PC-3 (cell line): ENCODE measurements around the gene MIEN1. TPM values are rescaled to one million over a fixed set of nuclear protein-coding genes. Genes with fewer than 3 reads are reported as not detected.

Experiments used
- ATAC-seq: fragments of 200-7000 bp; cut with Tn5 transposase; 2 replicates; pipeline ENCODE4 v1.9.1; 2020; ENCODE audit warnings: mild to moderate bottlenecking, moderate library complexity
- BruUV-seq: library from RNA; stranded (reverse); fragments of 400-500 nt; replicated peaks from 2 replicates; lab custom pipeline; 2021; lab: Mats Ljungman, UMichigan
- CTCF ChIA-PET: fragments of 300-600 bp; sonication (Branson Sonifier 250); formaldehyde crosslinking; loops from one replicate; lab custom pipeline; 2022; ENCODE audit warnings: antibody characterized with exemption; lab: Charles Lee
- POLR2A ChIA-PET: fragments of 300-600 bp; sonication (Branson Sonifier 250); formaldehyde crosslinking; loops from one replicate; lab custom pipeline; 2022; ENCODE audit warnings: antibody characterized with exemption; ENCODE audit not compliant: unreplicated experiment; lab: Charles Lee
- DNase-seq: peaks from one replicate; pipeline ENCODE4 v3.0.0-alpha.2; 2015
- H2AFZ ChIP-seq: fragments of 300-600 bp; sonication (generic); 2 replicates; pipeline ENCODE4 v1.6.0; 2016; ENCODE audit warnings: antibody characterized with exemption, low read length
- H3F3A ChIP-seq: fragments of 300-600 bp; sonication (generic); one replicate; pipeline ENCODE4 v1.6.0; 2017; ENCODE audit warnings: antibody characterized with exemption, low read length, control low read depth, mild to moderate bottlenecking; ENCODE audit not compliant: unreplicated experiment
- H3K27ac ChIP-seq: fragments of 300-600 bp; sonication (generic); 2 replicates; pipeline ENCODE4 v1.5.1; 2016; ENCODE audit warnings: mild to moderate bottlenecking, low read length
- H3K27me3 ChIP-seq: fragments of 300-600 bp; sonication (generic); 2 replicates; pipeline ENCODE4 v1.6.1; 2016; ENCODE audit warnings: low read length, mixed read lengths
- H3K36me3 ChIP-seq: fragments of 300-600 bp; sonication (generic); 2 replicates; pipeline ENCODE4 v1.6.1; 2016; ENCODE audit warnings: low read depth, mixed run types, low read length, mixed read lengths
- H3K4me1 ChIP-seq: fragments of 300-600 bp; sonication (generic); 2 replicates; pipeline ENCODE4 v1.5.1; 2016; ENCODE audit warnings: low read length; ENCODE audit not compliant: insufficient read depth
- H3K4me2 ChIP-seq: fragments of 300-600 bp; sonication (generic); 2 replicates; pipeline ENCODE4 v1.6.0; 2016; ENCODE audit warnings: low read length
- H3K4me3 ChIP-seq: fragments of 300-600 bp; sonication (generic); 2 replicates; pipeline ENCODE4 v1.5.1; 2016; ENCODE audit warnings: mild to moderate bottlenecking, low read length, mixed read lengths
- H3K79me2 ChIP-seq: fragments of 300-600 bp; sonication (generic); 2 replicates; pipeline ENCODE4 v1.6.1; 2017; ENCODE audit warnings: low read length, mixed read lengths
- H3K9ac ChIP-seq: fragments of 300-600 bp; sonication (generic); 2 replicates; pipeline ENCODE4 v1.6.0; 2016; ENCODE audit warnings: mild to moderate bottlenecking, low read length
- H3K9me2 ChIP-seq: fragments of 300-600 bp; sonication (generic); replicated peaks from 2 replicates; pipeline ENCODE4 v1.6.1; 2016; ENCODE audit warnings: mixed run types, low read length, mixed read lengths
- H3K9me3 ChIP-seq: fragments of 300-600 bp; sonication (generic); 2 replicates; pipeline ENCODE4 v1.6.1; 2016; ENCODE audit warnings: low read length, mixed read lengths
- H4K20me1 ChIP-seq: fragments of 300-600 bp; sonication (generic); 2 replicates; pipeline ENCODE4 v1.6.1; 2016; ENCODE audit warnings: low read length, mixed read lengths
- EZH2 ChIP-seq: fragments of 300-600 bp; sonication (generic); IDR thresholded peaks from one replicate; pipeline ENCODE4 v1.6.1; 2017; ENCODE audit warnings: antibody characterized with exemption, mild to moderate bottlenecking, low read length; ENCODE audit not compliant: unreplicated experiment
- EZH2phosphoT487 ChIP-seq: fragments of 300-600 bp; sonication (generic); IDR thresholded peaks from 2 replicates; pipeline ENCODE4 v1.6.1; 2018; ENCODE audit warnings: mild to moderate bottlenecking, antibody characterized with exemption, low read length, borderline replicate concordance
- intact Hi-C: fragments of 100-400 bp; cut with micrococcal nuclease; formaldehyde crosslinking; loops from 2 replicates; pipeline ENCODE4 v1.9.0; 2023
- total RNA-seq: library from RNA; depleted of rRNA; stranded (reverse); fragments of >200 nt; gene quantifications from 2 replicates; pipeline ENCODE4 v1.2.3, GENCODE V29; 2014
- TF ChIP-seq, protein P1 (sequence below): fragments of 300-600 bp; sonication (generic); conservative IDR thresholded peaks from 2 replicates; pipeline ENCODE4 v1.5.1; 2017; ENCODE audit warnings: antibody characterized with exemption, low read depth, mild to moderate bottlenecking, low read length

MIEN1 gene
- total RNA-seq, 1 experiment from 2014 or later = 52.0 TPM

DNA sequence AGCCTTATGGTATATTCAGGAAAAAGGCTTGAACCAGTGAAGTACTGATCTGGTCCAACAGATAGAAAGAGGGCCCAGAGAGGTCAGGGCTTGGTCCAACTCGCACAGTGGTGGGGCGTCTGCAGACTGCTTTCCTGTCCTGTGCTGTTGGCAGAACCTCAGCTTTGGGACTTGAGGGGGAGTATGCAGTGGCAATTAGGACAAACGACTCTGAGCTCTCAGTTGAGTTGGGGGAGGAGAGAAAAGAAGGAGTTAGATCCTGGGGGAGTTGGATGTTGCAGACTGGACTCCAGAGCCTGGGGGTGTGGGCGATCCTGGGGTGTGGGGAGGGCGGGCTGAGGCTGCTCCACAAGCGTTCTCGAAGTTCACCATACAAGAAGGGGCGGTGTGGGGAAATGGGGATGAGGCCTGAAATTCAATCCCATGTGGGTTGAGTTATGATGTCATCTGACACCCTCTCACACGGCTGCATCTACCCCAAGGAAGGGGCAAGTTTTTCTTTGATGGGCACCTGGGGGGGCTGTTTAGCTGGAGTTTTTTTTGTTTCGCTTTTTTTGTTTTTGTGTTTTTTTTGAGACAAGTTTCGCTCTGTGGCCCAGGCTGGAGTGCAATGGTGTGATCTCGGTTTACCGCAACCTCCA is 22.0 kb upstream of the MIEN1 start:
- H3K79me2 ChIP-seq = no peaks in the 10 kb centered on the region
- H3F3A ChIP-seq = no peaks in the 10 kb centered on the region
- no peaks in the 10 kb centered on the region for H3K27me3 ChIP-seq
- no peak overlapping the region for H2AFZ ChIP-seq
- intact Hi-C loops = loop anchor here (5.0 kb wide), 1 partner anchor 130 kb away; no protein-coding TSS in a partner anchor
- H3K4me1 ChIP-seq = peaks cover 6% of the 10 kb centered on the region; the same call in 1 of the 2 replicates
- H3K9ac ChIP-seq = no peak overlapping the region
- DNase-seq = no peak
- TF ChIP-seq, protein P1, sequence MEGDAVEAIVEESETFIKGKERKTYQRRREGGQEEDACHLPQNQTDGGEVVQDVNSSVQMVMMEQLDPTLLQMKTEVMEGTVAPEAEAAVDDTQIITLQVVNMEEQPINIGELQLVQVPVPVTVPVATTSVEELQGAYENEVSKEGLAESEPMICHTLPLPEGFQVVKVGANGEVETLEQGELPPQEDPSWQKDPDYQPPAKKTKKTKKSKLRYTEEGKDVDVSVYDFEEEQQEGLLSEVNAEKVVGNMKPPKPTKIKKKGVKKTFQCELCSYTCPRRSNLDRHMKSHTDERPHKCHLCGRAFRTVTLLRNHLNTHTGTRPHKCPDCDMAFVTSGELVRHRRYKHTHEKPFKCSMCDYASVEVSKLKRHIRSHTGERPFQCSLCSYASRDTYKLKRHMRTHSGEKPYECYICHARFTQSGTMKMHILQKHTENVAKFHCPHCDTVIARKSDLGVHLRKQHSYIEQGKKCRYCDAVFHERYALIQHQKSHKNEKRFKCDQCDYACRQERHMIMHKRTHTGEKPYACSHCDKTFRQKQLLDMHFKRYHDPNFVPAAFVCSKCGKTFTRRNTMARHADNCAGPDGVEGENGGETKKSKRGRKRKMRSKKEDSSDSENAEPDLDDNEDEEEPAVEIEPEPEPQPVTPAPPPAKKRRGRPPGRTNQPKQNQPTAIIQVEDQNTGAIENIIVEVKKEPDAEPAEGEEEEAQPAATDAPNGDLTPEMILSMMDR = no peak
- TF ChIP-seq EZH2phosphoT487 = no peak
- H3K36me3 ChIP-seq = no peaks in the 10 kb centered on the region
- CTCF ChIA-PET = interaction anchor here (0.6 kb wide), 1 partner anchor 121 kb away, joined by 3 read pairs; no protein-coding TSS in a partner anchor
- no TSS peak for BruUV-seq
- ATAC-seq = no peak
- no peaks in the 10 kb centered on the region for H4K20me1 ChIP-seq
- H3K4me3 ChIP-seq = no peak overlapping the region
- H3K4me2 ChIP-seq = no peak overlapping the region
- POLR2A ChIA-PET = no interaction called here
- H3K9me2 ChIP-seq = no peaks in the 10 kb centered on the region
- no peak overlapping the region for H3K27ac ChIP-seq
- H3K9me3 ChIP-seq = no peaks in the 10 kb centered on the region

DNA sequence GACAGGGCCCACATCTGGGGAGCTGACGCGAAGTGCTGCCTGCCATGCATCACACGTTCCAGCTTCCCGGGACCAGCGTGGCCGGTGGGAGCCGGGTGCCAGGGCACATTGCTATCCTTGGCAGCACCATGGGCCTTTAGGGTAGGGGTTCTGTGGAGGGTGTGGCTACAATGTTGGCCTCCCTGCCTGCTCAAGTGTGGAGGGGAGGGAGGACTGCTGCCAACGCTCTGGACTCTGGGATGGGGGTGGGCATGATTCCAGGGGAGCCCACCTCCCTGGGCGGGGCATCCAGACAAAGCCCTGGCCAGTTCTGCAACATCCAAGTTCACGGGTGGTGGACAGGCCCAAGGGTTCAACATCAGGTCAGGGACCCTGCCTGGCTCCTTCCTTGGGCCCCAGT is 21.3 kb upstream of the MIEN1 start:
- Histone ChIP-seq H3K79me2 (no peaks in the 10 kb centered on the region), H2AFZ (no peak overlapping the region), H3F3A (no peaks in the 10 kb centered on the region), H3K4me3 (no peak overlapping the region), H3K4me2 (no peak overlapping the region), H3K27me3 (no peaks in the 10 kb centered on the region), H3K4me1 (peaks cover 6% of the 10 kb centered on the region; the same call in 1 of the 2 replicates), H4K20me1 (no peaks in the 10 kb centered on the region), H3K36me3 (no peaks in the 10 kb centered on the region), H3K27ac (no peak overlapping the region), H3K9ac (no peak overlapping the region), H3K9me3 (no peaks in the 10 kb centered on the region), H3K9me2 (no peaks in the 10 kb centered on the region)
- ChIA-PET POLR2A (no interaction called here), CTCF (no interaction called here)
- no TSS peak for BruUV-seq
- DNase-seq = no peak
- ATAC-seq = no peak
- intact Hi-C loops = loop anchor here (5.0 kb wide), 1 partner anchor 129 kb away; no protein-coding TSS in a partner anchor
- TF ChIP-seq EZH2phosphoT487 (no peak), EZH2 (no peak)
- TF ChIP-seq, protein P1 = no peak

DNA sequence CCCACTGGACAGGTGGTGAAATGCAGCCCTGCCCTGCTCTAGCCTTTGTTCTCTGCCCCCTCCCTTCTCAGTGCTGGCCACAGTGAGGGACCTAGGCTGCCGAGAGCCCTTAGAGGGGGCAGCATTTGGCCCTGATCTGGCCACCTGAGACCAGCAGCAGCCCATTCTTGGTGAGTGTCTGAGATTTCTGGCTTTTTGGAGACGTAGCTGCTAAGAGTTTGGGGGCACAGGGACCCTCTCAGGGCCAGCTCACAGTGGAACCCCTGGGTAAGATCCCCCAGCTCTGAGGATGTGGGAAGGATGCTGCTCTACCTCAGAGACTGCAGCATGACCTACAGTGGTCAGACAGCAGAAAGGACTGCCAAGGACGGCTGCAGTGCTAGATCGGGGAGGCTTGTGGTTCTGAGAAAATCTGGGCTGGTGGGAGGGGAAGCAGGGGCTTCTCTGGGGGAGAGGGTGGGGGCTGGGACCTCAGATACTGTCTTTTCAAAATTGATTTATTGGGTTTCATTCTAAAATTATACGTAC is 20.7 kb upstream of the MIEN1 start:
- no peak for TF ChIP-seq EZH2phosphoT487
- TF ChIP-seq, protein P1 = no peak
- TF ChIP-seq EZH2 = no peak
- H3K9me2 ChIP-seq = no peaks in the 10 kb centered on the region
- H3K9ac ChIP-seq = no peak overlapping the region
- H3K27ac ChIP-seq = no peak overlapping the region
- ATAC-seq (no peak), DNase-seq (no peak)
- H4K20me1 ChIP-seq = no peaks in the 10 kb centered on the region
- no peaks in the 10 kb centered on the region for H3K79me2 ChIP-seq
- BruUV-seq = no TSS peak
- H3K4me2 ChIP-seq = no peak overlapping the region
- intact Hi-C loops = loop anchor here (5.0 kb wide), 1 partner anchor 129 kb away; no protein-coding TSS in a partner anchor
- H2AFZ ChIP-seq = no peak overlapping the region
- CTCF ChIA-PET = no interaction called here
- no peak overlapping the region for H3K4me3 ChIP-seq
- peaks cover 6% of the 10 kb centered on the region; the same call in 1 of the 2 replicates for H3K4me1 ChIP-seq
- POLR2A ChIA-PET = no interaction called here
- H3F3A ChIP-seq = no peaks in the 10 kb centered on the region
- no peaks in the 10 kb centered on the region for H3K36me3 ChIP-seq
- no peaks in the 10 kb centered on the region for H3K27me3 ChIP-seq
- no peaks in the 10 kb centered on the region for H3K9me3 ChIP-seq
